Loucy (cell line): ENCODE measurements around the gene L1CAM.

Source experiments
- H2AFZ ChIP-seq: fragments of 200-600 bp; sonication (generic); 2 replicates; pipeline ENCODE4 v1.6.0; 2016; ENCODE audit warnings: antibody characterized with exemption, mild to moderate bottlenecking, low read length, moderate library complexity
- H3F3A ChIP-seq: fragments of 200-600 bp; 2 replicates; pipeline ENCODE4 v1.6.0; 2016; ENCODE audit warnings: antibody characterized with exemption, low read depth, mild to moderate bottlenecking
- H3K27me3 ChIP-seq: fragments of 200-600 bp; sonication (generic); 2 replicates; pipeline ENCODE4 v1.6.1; 2014; ENCODE audit warnings: low read length, mild to moderate bottlenecking; ENCODE audit not compliant: insufficient read depth, poor library complexity, severe bottlenecking
- H3K36me3 ChIP-seq: fragments of 200-600 bp; sonication (generic); 2 replicates; pipeline ENCODE4 v1.6.1; 2016; ENCODE audit warnings: low read length; ENCODE audit not compliant: insufficient read depth
- H3K4me1 ChIP-seq: fragments of 200-600 bp; sonication (generic); 2 replicates; pipeline ENCODE4 v1.5.1; 2014; ENCODE audit warnings: low read length, mild to moderate bottlenecking; ENCODE audit not compliant: insufficient read depth, poor library complexity, severe bottlenecking
- H3K4me2 ChIP-seq: fragments of 200-600 bp; sonication (generic); 2 replicates; pipeline ENCODE4 v1.6.0; 2014; ENCODE audit warnings: antibody characterized with exemption, low read length, low read depth, mild to moderate bottlenecking; ENCODE audit not compliant: poor library complexity, severe bottlenecking
- H3K4me3 ChIP-seq: fragments of 200-600 bp; sonication (generic); 2 replicates; pipeline ENCODE4 v1.5.1; 2014; ENCODE audit warnings: low read length, mild to moderate bottlenecking, mixed read lengths; ENCODE audit not compliant: poor library complexity, severe bottlenecking
- H3K79me2 ChIP-seq: fragments of 200-600 bp; sonication (generic); 2 replicates; pipeline ENCODE4 v1.6.1; 2014; ENCODE audit warnings: low read length; ENCODE audit not compliant: insufficient read depth
- H3K9ac ChIP-seq: fragments of 200-600 bp; sonication (generic); 2 replicates; pipeline ENCODE4 v1.6.0; 2014; ENCODE audit warnings: mild to moderate bottlenecking, low read depth, low read length, moderate library complexity; ENCODE audit not compliant: poor library complexity, severe bottlenecking
- H3K9me2 ChIP-seq: fragments of 200-600 bp; sonication (generic); replicated peaks from 2 replicates; pipeline ENCODE4 v1.6.1; 2016; ENCODE audit warnings: low read depth, low read length, mixed read lengths
- H3K9me3 ChIP-seq: fragments of 200-600 bp; sonication (generic); 2 replicates; pipeline ENCODE4 v1.6.1; 2014; ENCODE audit warnings: mild to moderate bottlenecking, antibody characterized with exemption, low read length, low read depth; ENCODE audit not compliant: insufficient read depth
- H4K20me1 ChIP-seq: fragments of 200-600 bp; sonication (generic); 2 replicates; pipeline ENCODE4 v1.6.0; 2014; ENCODE audit warnings: antibody characterized with exemption, low read length, mild to moderate bottlenecking; ENCODE audit not compliant: insufficient read depth, poor library complexity, severe bottlenecking
- CTCF ChIP-seq: fragments of 200-600 bp; sonication (generic); conservative IDR thresholded peaks from 2 replicates; pipeline ENCODE4 v1.5.1; 2014; ENCODE audit warnings: mild to moderate bottlenecking, antibody characterized with exemption, low read length
- EZH2phosphoT487 ChIP-seq: fragments of 200-600 bp; IDR thresholded peaks from 2 replicates; pipeline ENCODE4 v1.6.1; 2018; ENCODE audit warnings: antibody characterized with exemption, mild to moderate bottlenecking, moderate library complexity, borderline replicate concordance

Gene L1CAM

GRCh38 chrX:153883163-153883843 lies 2.7 kb downstream of the L1CAM start:
- Histone ChIP-seq H3K36me3 (no peaks in the 10 kb centered on the region), H3K9ac (no peak overlapping the region), H4K20me1 (no peaks in the 10 kb centered on the region), H3K9me3 (no peaks in the 10 kb centered on the region), H3F3A (no peaks in the 10 kb centered on the region), H3K27me3 (no peaks in the 10 kb centered on the region), H3K4me3 (no peak overlapping the region), H3K4me1 (peaks cover 18% of the 10 kb centered on the region), H3K4me2 (no peak overlapping the region), H3K9me2 (no peaks in the 10 kb centered on the region), H3K79me2 (no peaks in the 10 kb centered on the region), H2AFZ (no peak overlapping the region)
- TF ChIP-seq CTCF (no peak), EZH2phosphoT487 (no peak)

DNA sequence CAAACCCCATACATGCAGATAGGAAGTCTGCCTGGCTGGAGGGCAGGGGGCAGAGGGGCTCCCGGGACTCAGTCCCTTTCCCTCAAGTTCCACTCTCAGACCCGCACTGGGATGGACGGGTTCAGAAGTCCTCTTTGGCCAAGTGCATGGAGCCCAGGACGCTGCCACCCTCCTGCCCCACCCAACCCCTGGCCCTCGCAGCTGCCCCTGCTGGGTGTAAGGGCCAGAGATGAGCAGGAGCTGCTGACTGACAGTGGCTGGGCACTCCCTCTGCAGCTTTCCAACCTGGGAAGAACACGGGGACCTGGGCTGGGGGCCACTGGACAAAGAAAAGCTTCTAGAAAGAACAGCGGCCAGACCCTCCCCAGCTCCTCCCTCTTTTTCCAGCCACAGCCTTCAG lies 3.4 kb downstream of the L1CAM start:
- H3K4me1 ChIP-seq: peaks cover 20% of the 10 kb centered on the region
- no peaks in the 10 kb centered on the region for H3K36me3 ChIP-seq
- H3F3A ChIP-seq: no peaks in the 10 kb centered on the region
- H3K27me3 ChIP-seq: no peaks in the 10 kb centered on the region
- no peak overlapping the region for H3K4me2 ChIP-seq
- H2AFZ ChIP-seq: no peak overlapping the region
- H3K9ac ChIP-seq: no peak overlapping the region
- H3K4me3 ChIP-seq: no peak overlapping the region
- no peaks in the 10 kb centered on the region for H4K20me1 ChIP-seq
- no peaks in the 10 kb centered on the region for H3K9me3 ChIP-seq
- no peaks in the 10 kb centered on the region for H3K9me2 ChIP-seq
- TF ChIP-seq CTCF: no peak
- TF ChIP-seq EZH2phosphoT487: no peak
- H3K79me2 ChIP-seq: no peaks in the 10 kb centered on the region

DNA sequence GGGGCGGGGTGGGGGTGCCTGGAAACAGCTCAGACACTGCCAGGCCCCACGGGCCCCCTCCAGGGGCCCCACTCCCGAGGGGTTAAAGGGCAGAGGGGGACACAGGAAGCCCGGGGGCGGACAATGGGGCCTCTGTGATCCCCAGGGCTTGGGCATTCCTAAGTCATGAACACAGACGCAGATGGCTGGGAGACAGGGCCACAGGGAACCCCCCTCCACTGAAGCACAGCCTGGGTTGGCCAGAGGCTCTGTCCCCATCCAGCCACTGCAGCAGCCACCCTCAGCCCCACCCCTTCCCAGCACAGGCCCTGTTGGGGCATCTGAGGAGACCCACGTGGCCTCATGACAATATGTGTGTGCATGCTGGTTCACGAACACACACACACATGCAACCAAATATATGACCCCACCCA lies 3.9 kb downstream of the L1CAM start:
- H3K4me2 ChIP-seq: no peak overlapping the region
- H3K4me1 ChIP-seq: peaks cover 17% of the 10 kb centered on the region
- TF ChIP-seq CTCF (no peak), EZH2phosphoT487 (no peak)
- H3K9me3 ChIP-seq: no peaks in the 10 kb centered on the region
- no peaks in the 10 kb centered on the region for H3K9me2 ChIP-seq
- no peaks in the 10 kb centered on the region for H3K79me2 ChIP-seq
- H3K27me3 ChIP-seq: no peaks in the 10 kb centered on the region
- no peak overlapping the region for H2AFZ ChIP-seq
- no peak overlapping the region for H3K4me3 ChIP-seq
- H3K9ac ChIP-seq: no peak overlapping the region
- no peaks in the 10 kb centered on the region for H3F3A ChIP-seq
- no peaks in the 10 kb centered on the region for H4K20me1 ChIP-seq
- no peaks in the 10 kb centered on the region for H3K36me3 ChIP-seq
